ENCODE measurements around the gene IGFL2.

Gene IGFL2

DNA sequence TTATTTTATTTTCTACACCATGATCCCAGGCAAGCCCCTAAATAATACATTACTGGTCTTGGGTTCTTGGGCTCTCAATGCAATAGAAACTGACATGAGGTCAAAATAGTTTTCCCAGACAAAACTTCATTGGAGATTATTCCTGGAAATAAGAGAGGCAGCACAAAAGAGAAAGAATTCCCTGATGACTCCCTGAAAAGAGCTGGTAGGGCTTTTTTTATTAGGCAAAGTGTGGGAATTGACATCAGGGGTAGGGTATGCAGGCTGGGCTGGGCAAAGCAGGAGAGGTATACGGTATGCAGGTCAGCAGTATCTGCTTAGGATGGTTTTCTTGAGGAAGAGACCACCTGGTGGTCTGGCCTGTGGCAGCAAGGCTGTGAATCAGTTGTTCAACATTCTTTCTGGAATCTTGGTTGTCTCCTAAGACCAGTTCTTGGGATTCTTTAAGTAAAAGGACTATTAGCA lies 14.2 kb upstream of the IGFL2 start:
- no peak overlapping the region for H3K4me3 ChIP-seq (ENCODE audit: low read depth, low read length)
- H3K27me3 ChIP-seq = peaks cover 29% of the 10 kb centered on the region
- no peaks in the 10 kb centered on the region for H3K9me3 ChIP-seq
- no peaks in the 10 kb centered on the region for H3K4me1 ChIP-seq
- DNase-seq = no peak
- TF ChIP-seq, protein P1, sequence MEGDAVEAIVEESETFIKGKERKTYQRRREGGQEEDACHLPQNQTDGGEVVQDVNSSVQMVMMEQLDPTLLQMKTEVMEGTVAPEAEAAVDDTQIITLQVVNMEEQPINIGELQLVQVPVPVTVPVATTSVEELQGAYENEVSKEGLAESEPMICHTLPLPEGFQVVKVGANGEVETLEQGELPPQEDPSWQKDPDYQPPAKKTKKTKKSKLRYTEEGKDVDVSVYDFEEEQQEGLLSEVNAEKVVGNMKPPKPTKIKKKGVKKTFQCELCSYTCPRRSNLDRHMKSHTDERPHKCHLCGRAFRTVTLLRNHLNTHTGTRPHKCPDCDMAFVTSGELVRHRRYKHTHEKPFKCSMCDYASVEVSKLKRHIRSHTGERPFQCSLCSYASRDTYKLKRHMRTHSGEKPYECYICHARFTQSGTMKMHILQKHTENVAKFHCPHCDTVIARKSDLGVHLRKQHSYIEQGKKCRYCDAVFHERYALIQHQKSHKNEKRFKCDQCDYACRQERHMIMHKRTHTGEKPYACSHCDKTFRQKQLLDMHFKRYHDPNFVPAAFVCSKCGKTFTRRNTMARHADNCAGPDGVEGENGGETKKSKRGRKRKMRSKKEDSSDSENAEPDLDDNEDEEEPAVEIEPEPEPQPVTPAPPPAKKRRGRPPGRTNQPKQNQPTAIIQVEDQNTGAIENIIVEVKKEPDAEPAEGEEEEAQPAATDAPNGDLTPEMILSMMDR (IDR thresholded peaks at IDR 0.05; ENCODE audit: low read depth, low read length) = no peak
- H3K36me3 ChIP-seq = no peaks in the 10 kb centered on the region

DNA sequence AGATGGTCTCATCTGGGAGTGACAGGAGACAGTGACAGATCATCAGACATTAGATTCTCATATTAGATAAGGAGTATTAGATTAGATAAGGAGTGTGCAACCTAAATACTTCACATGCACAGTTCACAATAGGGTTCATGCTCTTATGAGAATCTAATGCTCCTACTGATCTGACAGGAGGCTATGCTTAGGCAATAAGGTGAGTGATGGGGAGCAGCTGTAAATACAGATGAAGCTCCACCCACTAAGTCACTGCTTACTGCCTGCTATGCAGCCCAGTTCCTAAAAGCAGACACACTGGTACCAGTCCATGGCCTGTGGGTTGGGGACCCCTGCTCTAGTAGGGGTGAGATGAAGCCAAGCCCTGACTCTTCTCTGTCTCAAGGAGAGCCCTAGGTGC lies 13.5 kb upstream of the IGFL2 start:
- DNase-seq = no peak
- Histone ChIP-seq H3K4me3 (ENCODE audit: low read depth, low read length) (no peak overlapping the region), H3K36me3 (no peaks in the 10 kb centered on the region), H3K27me3 (peaks cover 22% of the 10 kb centered on the region), H3K4me1 (no peaks in the 10 kb centered on the region), H3K9me3 (no peaks in the 10 kb centered on the region)
- TF ChIP-seq, protein P1 (IDR thresholded peaks at IDR 0.05; ENCODE audit: low read depth, low read length) = no peak

- no peaks in the 10 kb centered on the region for H3K9me3 ChIP-seq
- TF ChIP-seq, protein P1 (IDR thresholded peaks at IDR 0.05; ENCODE audit: low read depth, low read length) = no peak
- peaks cover 4% of the 10 kb centered on the region; the same call in 1 of the 2 replicates for H3K27me3 ChIP-seq
- no peak overlapping the region for H3K4me3 ChIP-seq (ENCODE audit: low read depth, low read length)
- no peak for DNase-seq
- H3K4me1 ChIP-seq = no peaks in the 10 kb centered on the region
- H3K36me3 ChIP-seq = no peaks in the 10 kb centered on the region
These were observed 10.0 kb upstream of the IGFL2 start for GRCh38 chr19:46137915-46138473.

GRCh38 chr19:46141421-46141820 lies 6.6 kb upstream of the IGFL2 start:
- no peaks in the 10 kb centered on the region for H3K4me1 ChIP-seq
- no peak overlapping the region for H3K4me3 ChIP-seq (ENCODE audit: low read depth, low read length)
- H3K9me3 ChIP-seq = no peaks in the 10 kb centered on the region
- TF ChIP-seq, protein P1 (IDR thresholded peaks at IDR 0.05; ENCODE audit: low read depth, low read length) = no peak
- DNase-seq = no peak
- no peaks in the 10 kb centered on the region; the same call in 1 of the 2 replicates for H3K27me3 ChIP-seq
- H3K36me3 ChIP-seq = no peaks in the 10 kb centered on the region

DNA sequence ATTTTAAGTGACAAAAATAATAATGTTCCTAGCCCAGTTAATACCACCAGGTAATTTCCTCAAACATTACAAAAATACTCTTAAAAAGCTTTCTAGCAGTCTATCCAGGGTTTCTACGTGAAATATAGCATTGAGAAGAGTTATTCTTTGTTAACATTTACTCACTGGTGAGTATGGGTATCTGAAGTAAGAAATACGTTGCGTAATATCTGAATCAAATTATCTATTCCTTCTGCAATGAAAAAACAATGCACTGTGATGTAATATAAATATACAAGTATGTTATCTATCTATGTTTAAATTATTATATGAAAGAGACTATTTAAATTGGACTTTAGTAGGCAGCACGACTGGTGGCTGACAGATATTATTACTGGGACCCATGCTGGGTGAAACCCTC lies 5.7 kb upstream of the IGFL2 start:
- H3K27me3 ChIP-seq = no peaks in the 10 kb centered on the region; the same call in 1 of the 2 replicates
- H3K4me1 ChIP-seq = no peaks in the 10 kb centered on the region
- no peaks in the 10 kb centered on the region for H3K9me3 ChIP-seq
- H3K4me3 ChIP-seq (ENCODE audit: low read depth, low read length) = no peak overlapping the region
- TF ChIP-seq, protein P1 (IDR thresholded peaks at IDR 0.05; ENCODE audit: low read depth, low read length) = no peak
- no peak for DNase-seq
- no peaks in the 10 kb centered on the region for H3K36me3 ChIP-seq

DNA sequence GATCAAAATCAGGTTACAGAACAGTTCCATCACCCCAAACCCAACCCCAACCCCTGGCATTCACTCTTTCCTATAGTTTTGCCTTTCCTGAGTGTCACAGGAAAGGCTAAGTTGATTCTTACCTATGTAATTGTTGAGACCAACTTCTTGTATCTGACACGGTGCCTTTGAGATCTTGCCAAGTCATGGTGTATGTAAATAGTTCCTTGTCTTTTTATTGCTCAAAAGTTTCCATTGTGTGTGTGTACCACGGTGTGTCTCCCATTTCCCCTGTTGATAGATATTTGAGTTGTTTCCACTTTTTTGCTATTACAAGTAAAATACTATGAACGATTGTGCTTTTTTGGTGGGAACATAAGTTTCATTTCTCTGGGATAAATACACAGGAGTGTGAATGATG lies 3.3 kb upstream of the IGFL2 start:
- Histone ChIP-seq H3K4me3 (ENCODE audit: low read depth, low read length) (no peak overlapping the region), H3K27me3 (no peaks in the 10 kb centered on the region; the same call in 1 of the 2 replicates), H3K36me3 (no peaks in the 10 kb centered on the region), H3K4me1 (no peaks in the 10 kb centered on the region), H3K9me3 (no peaks in the 10 kb centered on the region)
- DNase-seq = no peak
- TF ChIP-seq, protein P1 (IDR thresholded peaks at IDR 0.05; ENCODE audit: low read depth, low read length) = no peak
